Suppressor macrophage treated with lipopolysaccharide for 4 hours (primary cell): Measurements from ENCODE around the gene RHBDL3.

Experiments
- DNase-seq: peaks from one replicate; pipeline ENCODE4 v3.0.0-alpha.2; 2020

Gene RHBDL3

DNA sequence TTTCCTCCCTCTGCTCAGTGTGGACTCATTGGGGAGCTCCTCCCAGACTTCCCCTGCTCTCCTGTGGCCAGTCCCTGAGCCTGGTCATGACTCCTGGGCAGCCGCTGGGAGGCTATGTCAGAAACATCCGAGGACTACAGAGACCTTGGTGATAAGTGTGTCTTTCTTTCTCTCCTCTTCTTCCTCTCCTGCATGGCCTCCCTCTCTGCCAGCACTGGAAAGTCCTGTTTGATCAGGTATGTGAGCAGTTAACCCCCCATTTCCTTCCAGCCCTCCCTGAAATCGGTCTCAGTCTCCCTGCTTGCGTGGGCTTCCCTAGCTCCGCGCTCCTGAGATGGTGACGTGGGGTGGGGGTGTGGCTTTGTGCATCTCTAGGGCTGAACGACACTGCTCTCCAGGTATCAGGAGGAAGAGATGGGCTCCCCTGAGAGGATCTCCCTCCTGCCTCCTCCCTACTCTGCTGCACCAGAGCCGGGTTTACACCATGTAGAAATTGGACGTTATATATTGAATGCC lies 2.1 kb downstream of the RHBDL3 start:
- DNase-seq = no peak

DNA sequence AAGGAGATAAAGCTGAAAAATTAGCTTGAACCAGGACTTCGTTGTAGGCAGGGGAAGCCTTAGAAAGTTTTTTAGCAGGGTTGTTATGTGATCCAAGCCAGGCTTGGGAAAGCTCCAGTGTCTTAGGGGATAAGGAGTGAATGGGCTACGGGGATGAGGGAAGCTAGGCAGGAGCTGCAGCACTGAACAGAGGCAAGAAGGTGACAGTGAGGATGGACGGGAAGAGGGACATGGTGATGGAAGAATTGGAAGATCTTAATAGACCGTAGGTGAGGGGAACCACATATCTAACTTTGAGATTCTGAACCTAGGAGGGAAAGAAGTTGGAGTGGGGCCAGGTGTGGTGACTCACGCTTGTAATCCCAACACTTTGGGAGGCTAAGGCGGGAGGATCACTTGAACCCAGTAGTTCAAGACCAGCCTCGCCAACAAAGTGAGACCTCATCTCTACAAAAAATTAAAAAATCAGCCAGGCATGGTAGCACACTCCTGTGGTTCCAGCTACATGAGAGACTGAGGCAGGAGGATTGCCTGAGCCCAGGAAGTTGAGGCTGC lies 3.2 kb downstream of the RHBDL3 start:
- no peak for DNase-seq

DNA sequence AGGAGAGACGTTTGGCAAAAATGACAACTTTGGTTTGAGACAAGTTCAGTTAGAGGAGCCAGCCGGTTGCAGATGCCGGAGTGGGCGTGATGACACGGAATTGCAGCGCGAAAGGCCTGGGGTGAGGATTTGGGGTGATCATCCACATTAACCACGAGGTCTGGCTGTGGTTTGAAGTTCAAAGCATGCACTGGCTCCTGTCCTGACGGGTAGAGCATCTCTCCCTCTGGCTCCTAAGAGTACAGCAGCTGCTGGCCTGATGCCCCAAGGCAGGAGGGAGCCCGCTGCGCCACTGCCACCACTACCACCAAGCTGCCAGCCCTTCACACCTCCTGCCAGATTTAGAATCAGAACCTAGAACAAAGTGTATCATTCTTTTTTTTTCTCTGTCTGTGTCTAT lies 3.7 kb downstream of the RHBDL3 start:
- DNase-seq = no peak

DNA sequence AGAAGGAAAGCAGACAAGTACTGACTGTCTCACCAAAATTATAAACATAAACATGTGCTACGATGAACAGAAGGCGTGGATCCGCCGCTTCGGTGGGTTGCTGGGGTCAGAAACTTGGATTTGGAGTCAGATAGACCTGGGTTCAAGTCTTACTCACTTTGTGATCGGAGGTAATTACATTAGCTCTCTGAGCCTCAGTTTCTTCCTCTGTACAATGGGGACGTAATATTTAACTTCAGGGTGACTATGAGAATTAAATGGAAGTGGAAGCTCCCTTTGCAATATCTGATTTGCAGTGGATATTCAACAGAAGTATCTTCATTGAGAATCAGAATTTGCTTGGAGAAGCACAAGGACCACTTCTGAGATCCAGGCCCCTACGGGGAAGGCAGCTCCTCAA lies 6.2 kb downstream of the RHBDL3 start:
- no peak for DNase-seq

DNA sequence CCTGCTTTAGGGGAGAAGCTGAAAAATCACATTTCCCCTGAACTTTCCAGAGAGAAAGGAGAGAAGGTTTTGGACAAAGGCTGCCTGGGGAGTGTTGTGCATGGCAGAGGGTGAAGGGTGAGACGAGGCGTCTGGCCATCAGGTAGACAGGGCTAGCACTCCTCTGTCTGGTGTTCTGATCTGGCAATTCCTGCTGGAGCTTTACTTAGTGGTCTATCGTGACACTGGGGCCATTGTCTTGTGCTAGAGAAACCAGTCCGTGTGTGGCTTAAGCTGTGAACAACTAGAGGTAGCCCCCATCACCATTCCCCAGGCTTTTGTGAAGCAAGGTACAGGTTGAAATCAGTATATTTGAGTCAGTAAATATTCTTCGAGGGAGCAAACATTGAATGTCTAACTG lies 8.5 kb downstream of the RHBDL3 start:
- DNase-seq = no peak

DNA sequence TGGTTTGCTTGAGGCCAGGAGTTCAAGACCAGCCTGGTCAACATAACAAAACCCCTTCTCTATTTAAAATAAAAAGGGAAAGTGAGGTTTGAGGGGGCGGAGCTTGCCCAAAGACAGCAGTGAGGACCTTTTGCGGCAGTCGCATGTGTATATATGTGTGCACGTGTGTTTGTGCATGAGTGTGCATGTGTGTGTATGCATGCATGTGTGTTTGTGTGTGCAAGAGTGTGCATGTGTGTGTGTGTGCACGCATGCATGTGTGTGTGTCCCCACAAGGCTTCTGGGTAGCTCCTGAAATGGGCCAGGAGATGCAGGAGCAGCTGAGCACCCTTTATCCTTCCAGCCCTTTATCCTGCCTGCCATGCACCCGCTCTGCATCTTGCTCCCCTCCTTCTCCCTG lies 9.0 kb downstream of the RHBDL3 start:
- no peak for DNase-seq

DNA sequence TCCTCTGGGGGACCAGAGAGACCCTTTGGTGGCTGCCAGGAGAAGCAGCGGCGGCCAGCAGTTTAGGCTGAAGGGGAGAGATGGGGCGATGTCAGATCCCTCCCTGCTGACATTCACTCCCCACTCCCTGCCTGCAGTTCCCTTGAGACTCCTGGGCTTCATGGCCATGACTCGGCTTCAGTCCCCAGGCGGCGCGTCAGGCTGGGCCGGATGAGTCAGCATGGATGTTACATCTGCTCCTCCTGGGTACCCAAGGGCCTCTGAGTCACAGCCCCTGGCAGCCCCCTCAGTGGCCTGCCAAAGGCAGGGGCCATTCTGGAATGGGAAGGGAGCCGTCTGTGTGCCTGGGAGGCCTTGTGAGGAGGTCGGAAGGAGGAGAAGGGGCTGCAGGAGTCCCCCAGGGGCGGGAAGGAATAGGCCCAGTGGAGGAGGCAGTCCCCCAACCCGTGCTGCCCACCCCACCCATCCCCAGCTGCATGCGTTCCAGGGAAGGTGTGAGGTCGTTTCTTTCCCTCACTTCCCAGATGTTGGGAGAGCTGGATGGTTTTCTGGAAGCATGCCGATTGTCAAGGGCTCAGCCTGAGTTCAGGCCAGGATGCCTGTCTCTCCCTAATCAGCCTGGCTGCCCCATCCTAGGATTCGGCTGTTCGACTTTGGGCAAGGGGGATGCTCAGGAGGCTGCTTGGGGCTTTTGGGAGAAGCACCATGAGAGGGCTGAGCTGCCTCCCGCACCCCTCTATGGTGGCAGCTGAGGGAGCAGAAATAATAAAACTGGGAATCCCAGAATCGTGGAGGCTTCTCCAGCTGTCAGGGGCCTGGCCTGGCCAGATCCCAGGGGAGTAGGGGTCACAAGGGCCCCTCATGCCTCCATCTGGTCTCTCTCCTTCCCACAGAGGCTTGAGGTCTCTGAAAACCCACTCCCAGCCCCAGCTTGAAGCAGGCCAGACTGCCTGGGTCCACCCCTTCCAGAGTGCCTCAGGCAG lies 9.7 kb downstream of the RHBDL3 start:
- DNase-seq = peak; percentile 80

DNA sequence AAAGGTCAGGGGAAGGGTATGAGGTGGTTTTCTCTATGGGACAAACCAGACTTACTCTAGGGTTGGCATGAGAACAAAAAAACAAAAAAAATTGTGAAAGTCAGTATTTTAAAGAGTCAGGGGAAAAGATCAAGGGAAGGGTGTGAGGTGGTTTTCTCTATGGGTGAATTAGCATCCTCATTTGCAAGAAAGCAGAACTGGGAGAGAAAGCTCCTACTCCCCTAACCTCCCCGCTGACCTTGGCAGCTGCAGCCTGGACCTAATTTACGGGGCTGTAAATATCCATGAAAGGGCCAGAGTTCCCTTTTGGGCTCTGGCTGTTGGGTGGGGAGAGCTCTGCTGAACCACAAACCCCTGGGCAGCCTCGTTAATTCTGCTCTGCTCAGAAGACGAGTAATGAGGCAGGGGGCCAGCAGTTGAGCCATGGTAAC lies 10.6 kb downstream of the RHBDL3 start:
- peak; percentile 40 for DNase-seq

DNA sequence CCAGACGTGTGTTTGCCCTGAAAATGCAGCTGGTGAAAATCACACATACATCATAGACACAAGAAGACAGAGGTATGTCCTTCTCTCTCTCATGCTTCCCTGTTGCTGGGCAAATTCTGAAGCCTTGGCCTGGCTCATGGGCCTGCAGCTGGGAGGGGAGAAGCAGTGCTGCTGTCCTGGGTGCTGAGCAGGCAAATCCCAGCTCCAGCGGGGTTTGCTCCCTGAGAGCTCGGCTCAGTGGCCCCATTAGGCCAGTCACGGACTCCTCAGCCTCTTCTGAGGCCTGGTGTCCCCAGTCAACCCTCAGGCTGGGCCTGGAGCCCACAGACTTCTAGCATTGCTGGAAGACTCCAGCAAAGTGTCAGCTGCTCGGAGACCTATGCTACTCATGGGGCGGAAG lies 11.7 kb downstream of the RHBDL3 start:
- DNase-seq = no peak

DNA sequence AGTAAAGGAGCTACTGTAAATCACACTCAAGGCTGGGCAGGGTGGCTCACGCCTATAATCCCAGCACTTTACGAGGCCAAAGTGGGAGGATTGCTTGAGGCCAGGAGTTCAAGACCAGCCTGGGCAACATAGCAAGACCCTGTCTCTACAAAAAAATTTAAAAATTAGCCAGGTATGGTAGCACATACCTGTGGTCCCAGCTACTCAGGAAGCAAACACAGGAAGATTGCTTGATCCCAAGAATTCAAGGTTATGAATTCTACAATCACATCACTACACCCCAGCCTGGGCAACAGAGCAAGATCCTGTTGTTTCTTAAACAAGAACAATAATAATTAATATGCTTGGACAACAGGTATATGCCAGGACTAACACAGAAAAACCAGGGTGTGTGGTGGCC lies 13.2 kb downstream of the RHBDL3 start:
- no peak for DNase-seq

DNA sequence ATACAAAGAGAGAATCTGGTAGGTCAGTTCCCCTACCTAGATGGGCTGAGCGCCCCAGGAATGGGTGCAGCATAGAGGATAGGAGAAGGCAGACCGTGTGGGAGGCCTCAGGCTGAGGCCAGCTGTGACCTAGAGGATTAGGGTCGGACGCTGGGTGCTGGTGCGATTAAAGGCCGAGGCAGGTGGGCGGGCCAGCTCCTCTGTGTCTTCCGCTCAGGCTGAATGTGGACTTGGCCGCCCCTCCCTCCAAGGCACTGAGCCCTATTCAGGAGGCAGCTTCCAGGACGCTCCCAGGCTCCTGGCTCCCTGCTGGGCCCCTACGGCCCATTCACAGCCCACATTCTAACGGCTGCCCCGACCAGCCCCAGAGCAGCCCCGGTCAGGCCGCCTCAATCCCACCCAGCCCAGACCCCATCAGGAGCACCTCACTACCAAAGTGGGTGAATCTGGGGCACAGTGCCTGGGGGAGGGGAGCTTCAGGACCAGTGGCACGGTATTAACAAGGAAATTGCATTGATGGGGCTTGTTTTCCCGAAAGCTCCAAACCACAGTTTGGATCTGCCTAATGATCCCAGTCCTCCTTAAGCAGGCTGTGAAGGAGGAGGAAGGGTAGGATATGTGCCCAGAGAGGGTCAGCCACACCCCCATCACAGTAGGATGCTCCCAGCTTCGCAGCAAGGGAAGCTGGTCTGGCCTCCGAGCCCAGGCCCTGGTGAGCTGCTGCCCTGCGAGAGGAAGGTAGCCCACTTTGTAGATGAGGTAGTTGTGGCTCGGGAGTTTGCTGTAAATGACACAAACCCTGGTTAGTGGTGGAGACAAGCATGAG lies 14.5 kb downstream of the RHBDL3 start:
- no peak for DNase-seq

DNA sequence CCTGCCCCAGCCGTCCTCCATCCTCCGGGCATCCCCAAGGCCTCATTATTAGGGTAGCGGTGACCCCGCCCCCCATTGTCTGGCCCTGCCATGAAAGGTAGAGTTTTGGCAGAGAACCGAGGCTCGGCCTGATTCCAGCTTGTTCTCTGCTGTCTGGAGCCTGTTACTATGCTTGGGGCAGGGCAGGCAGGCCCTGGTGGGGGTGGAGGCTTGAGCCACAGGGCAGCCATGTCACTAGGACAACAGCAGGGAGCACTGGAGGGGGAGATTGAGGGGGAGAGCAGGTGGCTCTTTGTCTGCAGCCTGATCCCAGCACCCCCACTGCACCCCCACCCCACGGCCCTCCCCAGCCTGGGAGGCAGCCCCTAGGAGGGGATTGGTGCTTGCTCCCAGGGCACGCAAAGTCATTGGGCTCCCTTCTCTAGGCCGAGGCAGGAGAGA lies 15.4 kb downstream of the RHBDL3 start:
- no peak for DNase-seq

DNA sequence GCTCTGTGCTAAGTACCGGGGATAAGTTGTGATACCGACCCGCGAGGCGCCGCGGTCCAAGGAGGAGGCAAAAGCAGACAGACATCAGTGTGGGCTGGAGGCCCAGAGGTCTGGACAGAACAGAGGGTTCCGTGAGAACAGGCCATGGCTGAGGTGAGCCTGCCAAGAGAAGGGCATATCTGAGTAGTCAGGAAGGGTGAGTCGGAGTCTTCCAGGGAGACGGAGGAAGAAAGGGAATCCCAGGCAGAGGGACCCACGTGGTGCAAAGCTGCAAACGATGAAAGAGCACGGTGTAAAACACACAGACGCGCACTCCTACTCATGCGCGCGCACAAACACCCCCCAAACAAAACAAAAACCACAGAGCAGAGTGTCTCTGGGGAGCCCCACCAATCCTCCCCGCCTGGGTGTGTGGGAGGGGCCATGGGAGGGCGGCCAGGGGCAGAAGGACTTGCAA lies 18.1 kb downstream of the RHBDL3 start:
- no peak for DNase-seq

DNA sequence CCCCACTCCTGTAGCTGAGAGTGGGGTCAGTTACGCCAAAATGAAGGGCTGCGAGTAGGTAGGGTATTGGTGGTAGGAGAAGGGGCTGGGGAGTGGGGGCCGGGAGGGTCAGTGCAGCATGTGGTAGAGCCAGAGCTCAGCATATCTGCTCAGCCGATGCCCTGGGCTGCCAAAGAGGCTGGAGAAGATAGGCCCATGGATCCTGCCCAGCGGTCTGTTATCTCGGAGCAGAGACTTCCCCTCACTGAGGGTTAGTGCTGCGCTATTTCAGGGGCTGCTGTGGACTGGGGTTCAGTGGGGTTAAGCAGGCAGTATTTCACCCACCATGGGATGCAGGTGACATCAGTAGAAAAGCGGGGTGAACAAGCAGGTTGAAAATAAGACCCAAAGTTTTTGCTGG lies 19.7 kb downstream of the RHBDL3 start:
- DNase-seq = no peak

DNA sequence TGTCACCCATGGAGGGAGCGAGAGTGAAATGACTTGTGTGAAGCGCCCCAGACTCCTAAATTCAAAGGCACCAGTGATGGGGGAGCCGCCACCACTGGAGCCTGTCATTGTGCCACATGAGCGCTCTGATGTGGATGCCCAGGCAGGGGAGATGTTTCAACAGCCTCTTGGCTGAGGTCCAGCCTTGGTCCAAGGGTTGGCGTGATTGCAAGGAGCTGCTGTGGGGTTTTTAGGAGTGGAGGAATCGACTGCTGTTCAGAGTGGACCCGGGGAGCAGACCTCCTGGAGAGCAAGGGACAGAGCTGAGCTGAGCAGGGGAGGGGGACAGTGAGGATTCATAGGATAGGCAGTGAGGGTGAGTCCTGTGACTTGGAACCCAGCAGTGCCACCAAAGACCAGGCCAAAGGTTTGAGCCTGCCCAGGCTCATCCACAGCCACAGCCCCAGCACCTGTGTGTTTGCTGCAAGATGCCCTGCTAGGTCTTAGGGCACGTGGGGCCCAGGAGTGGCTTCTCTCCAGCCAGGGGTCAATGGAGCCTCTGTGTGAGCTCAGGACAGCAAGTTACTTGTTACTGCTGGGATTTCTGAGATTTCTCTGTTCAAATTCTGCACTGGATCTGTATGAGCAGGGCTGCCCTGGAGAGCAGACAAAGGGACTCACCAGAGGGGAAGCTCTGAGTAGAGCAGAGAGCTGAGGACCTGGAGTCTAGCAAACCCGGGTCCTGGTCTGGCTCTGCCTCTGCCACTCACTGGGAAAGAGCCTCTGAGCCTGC lies 20.3 kb downstream of the RHBDL3 start:
- no peak for DNase-seq

DNA sequence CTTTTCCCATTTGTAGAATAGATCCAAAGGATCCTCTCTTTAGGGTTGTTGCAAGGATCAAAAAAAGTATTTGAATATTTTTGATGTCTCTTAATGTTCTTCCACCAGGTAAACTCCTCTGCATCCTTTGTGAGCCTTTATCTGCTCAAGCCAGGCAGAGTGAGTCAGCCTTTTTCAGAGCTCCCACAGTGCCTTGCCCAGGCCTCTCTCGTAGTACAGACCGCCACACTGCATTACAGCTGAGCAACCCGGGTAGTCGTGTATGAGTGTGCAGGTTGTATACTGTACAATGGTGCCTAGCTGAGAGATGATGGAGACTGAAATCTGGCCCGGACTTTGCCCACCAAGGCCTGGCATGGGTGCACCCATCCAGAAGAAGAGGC lies 20.9 kb downstream of the RHBDL3 start:
- no peak for DNase-seq

DNA sequence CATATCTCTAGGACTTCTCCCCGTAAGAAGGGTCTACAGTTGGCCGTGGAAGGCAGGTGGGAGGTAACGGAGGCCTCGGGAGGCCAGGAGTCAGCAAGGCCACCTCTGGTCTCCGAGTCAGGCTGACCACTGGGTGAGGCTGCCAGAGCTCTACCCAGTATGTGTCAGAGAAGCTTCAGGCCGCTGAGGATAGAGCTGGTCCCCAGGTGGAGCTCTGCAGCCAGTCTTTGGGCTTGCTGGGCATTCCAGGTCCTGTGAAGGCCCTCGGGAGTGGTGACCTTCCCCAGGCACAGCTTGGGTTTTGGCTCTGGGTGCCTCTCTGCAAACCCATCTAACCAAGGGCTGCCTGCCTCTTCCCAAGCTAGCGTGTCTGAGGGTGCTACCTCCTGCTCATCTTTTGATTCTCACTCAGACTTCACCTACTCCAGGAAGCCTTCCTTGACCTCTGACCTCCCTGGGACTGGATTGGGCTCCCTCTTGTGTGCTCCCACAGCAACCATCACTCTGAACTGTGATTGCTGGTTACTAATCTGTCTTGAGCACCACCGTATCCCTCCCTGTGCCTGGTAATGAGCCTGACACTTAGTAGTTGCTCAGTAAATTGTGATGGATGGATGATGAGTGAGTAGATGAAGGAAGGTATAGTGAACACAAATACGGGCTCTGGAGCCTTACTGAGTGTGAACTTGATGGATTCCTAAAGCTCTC lies 22.3 kb downstream of the RHBDL3 start:
- DNase-seq = no peak

DNA sequence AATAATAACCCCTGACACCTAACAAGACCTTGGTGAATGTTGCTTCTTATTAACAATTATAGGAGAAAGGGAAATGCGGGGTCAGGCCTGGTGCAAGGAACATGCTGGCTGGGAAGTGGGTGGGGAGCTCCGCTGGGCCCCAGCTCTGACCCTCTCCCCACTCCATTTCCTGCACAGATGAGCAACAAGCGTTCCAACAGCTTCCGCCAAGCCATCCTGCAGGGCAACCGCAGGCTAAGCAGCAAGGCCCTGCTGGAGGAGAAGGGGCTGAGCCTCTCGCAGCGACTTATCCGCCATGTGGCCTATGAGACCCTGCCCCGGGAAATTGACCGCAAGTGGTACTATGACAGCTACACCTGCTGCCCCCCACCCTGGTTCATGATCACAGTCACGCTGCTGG lies 23.0 kb downstream of the RHBDL3 start:
- DNase-seq = no peak

DNA sequence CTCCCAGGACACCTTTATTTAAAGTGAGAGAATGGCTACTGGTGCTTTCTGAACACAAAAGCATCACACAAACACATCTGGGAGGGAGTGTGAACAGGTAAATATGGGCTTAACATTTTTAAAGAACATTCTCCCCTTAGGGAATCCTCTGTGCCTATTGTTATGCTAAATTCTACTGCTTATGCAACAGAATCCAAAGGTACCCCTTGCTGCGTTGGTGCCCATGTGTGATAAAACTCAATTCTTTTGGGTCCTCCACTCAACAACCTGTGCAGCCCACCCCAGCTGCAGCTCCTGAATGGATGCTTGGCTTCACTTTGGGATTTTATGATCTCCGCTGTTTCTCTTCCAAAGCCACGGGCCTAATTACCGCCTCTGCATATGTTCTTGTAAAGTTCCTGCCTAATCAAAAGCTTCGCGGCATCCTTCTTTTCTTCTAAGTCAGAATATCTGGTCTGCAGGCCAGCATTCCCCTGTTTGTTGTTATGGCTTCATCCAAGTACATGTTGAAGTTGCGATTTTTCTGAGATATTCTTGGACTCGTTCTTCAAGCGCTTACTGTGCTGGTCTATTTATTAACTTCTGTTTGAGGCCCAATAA lies 23.9 kb downstream of the RHBDL3 start:
- DNase-seq = no peak

DNA sequence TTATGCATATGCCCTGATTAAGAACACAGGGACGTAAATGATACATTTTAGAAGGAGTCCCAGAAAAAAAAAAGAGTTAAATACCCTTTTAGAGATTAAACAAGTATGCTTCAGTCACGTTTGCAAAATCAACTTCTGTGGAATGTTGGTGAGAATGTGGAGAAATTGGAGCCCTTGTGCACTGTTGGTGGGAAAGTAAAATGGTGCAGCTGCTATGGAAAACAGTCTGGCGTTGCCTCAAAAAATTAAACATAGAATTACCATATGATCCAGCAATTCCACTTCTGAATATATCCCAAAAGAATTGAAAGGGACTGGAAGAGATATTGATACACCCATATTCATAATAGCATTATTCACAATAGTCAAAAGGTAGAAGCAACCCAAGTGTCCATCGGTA lies 26.5 kb downstream of the RHBDL3 start:
- DNase-seq = no peak

DNA sequence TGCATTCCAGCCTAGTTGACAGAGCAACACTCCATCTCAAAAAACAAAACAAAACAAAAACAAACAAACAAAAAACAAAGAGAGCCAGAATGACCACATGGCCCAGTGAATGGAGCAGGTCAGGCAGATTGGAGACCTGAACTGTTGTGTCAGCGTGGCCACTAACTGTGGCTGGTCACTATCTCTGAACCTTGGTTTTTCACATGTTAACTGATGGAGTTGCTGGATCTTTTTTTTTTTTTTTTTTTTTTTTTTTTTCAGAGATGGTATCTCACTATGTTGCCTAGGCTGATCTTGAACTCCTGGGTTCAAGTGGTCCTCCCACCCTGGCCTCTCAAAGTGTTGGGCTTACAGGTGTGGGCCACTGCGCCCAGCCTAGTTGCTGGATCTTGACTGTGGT lies 31.8 kb downstream of the RHBDL3 start:
- no peak for DNase-seq
